Calu3 (cell line): ENCODE measurements around the gene TRPV5. TPM values are rescaled to one million over a fixed set of nuclear protein-coding genes. Genes with fewer than 3 reads are reported as not detected.

ENCODE experiments used
- BruUV-seq: library from RNA; stranded (reverse); fragments of 400-500 nt; replicated peaks from 2 replicates; lab custom pipeline; 2021; lab: Mats Ljungman, UMichigan
- CTCF ChIA-PET: fragments of 300-600 bp; sonication (Branson Sonifier 250); formaldehyde crosslinking; loops from one replicate; lab custom pipeline; 2022; ENCODE audit warnings: antibody characterized with exemption; lab: Charles Lee
- DNase-seq: peaks from one replicate; pipeline ENCODE4 v3.0.0; 2022
- H3K27ac Mint-ChIP-seq: one replicate; pipeline ENCODE4 v1.8.0; 2022; ENCODE audit warnings: mixed read lengths; ENCODE audit not compliant: unreplicated experiment
- H3K27me3 Mint-ChIP-seq: one replicate; pipeline ENCODE4 v1.8.0; 2022; ENCODE audit warnings: mixed read lengths; ENCODE audit not compliant: unreplicated experiment
- H3K36me3 Mint-ChIP-seq: one replicate; pipeline ENCODE4 v1.8.0; 2022; ENCODE audit warnings: mild to moderate bottlenecking, moderate library complexity, mixed read lengths; ENCODE audit not compliant: insufficient read depth, unreplicated experiment
- H3K4me1 Mint-ChIP-seq: one replicate; pipeline ENCODE4 v1.8.0; 2022; ENCODE audit warnings: mild to moderate bottlenecking, low read depth, mixed read lengths; ENCODE audit not compliant: unreplicated experiment
- H3K4me3 Mint-ChIP-seq: one replicate; pipeline ENCODE4 v1.8.0; 2022; ENCODE audit warnings: mild to moderate bottlenecking, low read depth, moderate library complexity, mixed read lengths; ENCODE audit not compliant: unreplicated experiment
- H3K9me3 Mint-ChIP-seq: one replicate; pipeline ENCODE4 v1.8.0; 2022; ENCODE audit warnings: low read depth, mixed read lengths; ENCODE audit not compliant: unreplicated experiment
- intact Hi-C: fragments of 100-400 bp; cut with micrococcal nuclease; formaldehyde crosslinking; loops from one replicate; pipeline ENCODE4 v1.10.0; 2022; ENCODE audit not compliant: unreplicated experiment
- total RNA-seq: library from RNA; stranded (reverse); gene quantifications from 2 replicates; pipeline ENCODE4 v1.2.3, GENCODE V29; 2022
- TF ChIP-seq, protein P1 (sequence below): fragments of 200-600 bp; IDR thresholded peaks from one replicate; pipeline ENCODE4 v1.8.0; 2022; ENCODE audit warnings: antibody characterized with exemption; ENCODE audit not compliant: unreplicated experiment

The TRPV5 gene
- total RNA-seq, 1 experiment from 2014 or later, result not detected

DNA sequence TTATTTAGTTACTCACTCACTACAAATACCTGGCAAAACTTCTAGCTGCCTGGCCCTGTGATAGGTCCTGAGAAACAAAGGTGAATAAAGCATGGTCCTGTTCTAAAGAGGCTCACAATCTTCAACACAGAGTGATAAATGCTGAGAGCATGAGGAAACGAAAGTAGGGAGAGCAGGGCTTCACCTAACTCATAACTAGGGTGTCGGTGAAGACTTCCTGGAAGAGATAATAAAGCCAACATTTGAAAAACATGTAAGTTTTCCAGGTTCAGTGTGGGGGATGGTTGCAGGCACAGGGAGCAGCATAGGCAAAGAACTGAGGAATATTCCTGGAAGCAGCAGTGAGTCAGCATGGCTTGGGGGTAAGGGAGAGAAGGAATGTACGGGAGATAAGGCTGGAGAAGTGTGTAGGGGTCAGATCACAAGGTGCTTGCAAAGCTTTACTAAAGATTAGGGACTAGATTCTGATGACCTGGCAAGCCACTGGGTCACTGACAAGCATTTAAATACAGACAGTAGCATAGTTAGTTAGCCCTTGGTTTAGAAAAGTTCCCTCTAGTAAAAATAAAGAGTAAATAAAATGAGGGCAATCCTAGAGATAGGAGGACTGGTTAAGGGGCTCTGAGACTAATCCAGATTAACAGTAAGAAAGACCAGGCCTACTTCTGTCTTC lies 23.5 kb upstream of the TRPV5 start:
- peak; percentile 19 for DNase-seq
- Mint-ChIP-seq H3K4me1 (peaks cover 20% of the 10 kb centered on the region), H3K9me3 (peaks cover 15% of the 10 kb centered on the region), H3K36me3 (no peaks in the 10 kb centered on the region), H3K4me3 (peak overlapping the region; percentile 9), H3K27me3 (peaks cover 53% of the 10 kb centered on the region), H3K27ac (peak overlapping the region; percentile 37)
- no TSS peak for BruUV-seq
- intact Hi-C loops, result no loop called here
- CTCF ChIA-PET, result interaction anchor here (1.0 to 1.4 kb wide), 5 partner anchors 10 to 91 kb away, joined by 3 to 4 read pairs (median 3); no protein-coding TSS in a partner anchor
- TF ChIP-seq, protein P1, sequence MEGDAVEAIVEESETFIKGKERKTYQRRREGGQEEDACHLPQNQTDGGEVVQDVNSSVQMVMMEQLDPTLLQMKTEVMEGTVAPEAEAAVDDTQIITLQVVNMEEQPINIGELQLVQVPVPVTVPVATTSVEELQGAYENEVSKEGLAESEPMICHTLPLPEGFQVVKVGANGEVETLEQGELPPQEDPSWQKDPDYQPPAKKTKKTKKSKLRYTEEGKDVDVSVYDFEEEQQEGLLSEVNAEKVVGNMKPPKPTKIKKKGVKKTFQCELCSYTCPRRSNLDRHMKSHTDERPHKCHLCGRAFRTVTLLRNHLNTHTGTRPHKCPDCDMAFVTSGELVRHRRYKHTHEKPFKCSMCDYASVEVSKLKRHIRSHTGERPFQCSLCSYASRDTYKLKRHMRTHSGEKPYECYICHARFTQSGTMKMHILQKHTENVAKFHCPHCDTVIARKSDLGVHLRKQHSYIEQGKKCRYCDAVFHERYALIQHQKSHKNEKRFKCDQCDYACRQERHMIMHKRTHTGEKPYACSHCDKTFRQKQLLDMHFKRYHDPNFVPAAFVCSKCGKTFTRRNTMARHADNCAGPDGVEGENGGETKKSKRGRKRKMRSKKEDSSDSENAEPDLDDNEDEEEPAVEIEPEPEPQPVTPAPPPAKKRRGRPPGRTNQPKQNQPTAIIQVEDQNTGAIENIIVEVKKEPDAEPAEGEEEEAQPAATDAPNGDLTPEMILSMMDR, result no peak

DNA sequence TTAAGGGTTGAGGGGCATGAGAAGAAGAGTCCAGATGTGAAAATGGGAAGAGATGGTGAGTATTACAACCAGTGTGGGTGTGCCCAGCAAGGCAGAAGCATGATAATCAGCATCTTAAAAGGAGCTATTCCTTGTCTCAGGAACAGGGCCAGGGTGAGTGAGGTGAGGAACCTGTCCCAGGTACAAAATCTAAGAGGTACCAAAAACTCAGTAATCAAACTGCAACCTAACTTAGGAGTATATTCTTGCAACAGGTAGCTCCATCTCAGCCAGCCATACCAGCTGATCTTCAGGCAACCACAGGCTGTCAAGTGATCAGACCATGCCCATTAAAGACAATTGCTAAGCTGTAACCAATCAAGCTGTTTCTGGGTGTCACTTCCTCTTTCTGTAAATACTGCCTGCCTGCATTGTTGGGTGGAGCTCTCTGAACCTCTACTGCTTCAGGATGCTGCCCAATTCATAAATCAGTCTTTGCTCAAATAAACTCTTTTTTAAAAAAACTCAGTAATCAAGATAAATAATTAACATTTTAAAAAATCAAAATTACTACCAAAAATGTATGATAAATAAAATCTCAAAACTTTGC lies 21.2 kb upstream of the TRPV5 start:
- Mint-ChIP-seq H3K4me1 (peaks cover 20% of the 10 kb centered on the region), H3K4me3 (no peak overlapping the region), H3K36me3 (no peaks in the 10 kb centered on the region), H3K9me3 (peaks cover 15% of the 10 kb centered on the region), H3K27ac (no peak overlapping the region), H3K27me3 (peaks cover 46% of the 10 kb centered on the region)
- intact Hi-C loops, result no loop called here
- no TSS peak for BruUV-seq
- TF ChIP-seq, protein P1, result no peak
- DNase-seq, result no peak
- CTCF ChIA-PET, result no interaction called here

DNA sequence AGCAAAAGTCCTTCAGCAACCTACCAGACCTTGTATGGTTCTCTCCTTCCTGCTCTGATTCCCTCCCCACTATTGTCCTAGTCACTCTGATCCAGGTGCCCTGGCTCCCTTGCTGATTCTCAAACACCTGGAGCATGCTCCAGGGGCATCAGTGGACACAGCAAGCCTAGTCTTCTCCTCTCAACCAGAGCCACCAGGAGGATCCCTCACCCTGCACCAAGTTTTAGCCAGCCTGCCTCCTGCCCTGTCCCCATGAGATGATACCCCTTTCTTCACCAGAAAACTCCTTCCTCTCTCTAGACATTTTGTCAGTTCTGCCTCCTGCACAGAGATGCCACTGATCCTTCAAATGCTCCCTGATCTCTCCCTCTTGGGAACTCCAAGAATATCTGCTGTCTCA lies 16.7 kb upstream of the TRPV5 start:
- Mint-ChIP-seq H3K27ac (no peak overlapping the region), H3K4me3 (no peak overlapping the region), H3K27me3 (peaks cover 70% of the 10 kb centered on the region), H3K9me3 (peaks cover 7% of the 10 kb centered on the region), H3K4me1 (no peaks in the 10 kb centered on the region), H3K36me3 (peaks cover under 1% of the 10 kb centered on the region)
- no TSS peak for BruUV-seq
- no peak for DNase-seq
- intact Hi-C loops, result no loop called here
- TF ChIP-seq, protein P1, result no peak
- CTCF ChIA-PET, result no interaction called here

DNA sequence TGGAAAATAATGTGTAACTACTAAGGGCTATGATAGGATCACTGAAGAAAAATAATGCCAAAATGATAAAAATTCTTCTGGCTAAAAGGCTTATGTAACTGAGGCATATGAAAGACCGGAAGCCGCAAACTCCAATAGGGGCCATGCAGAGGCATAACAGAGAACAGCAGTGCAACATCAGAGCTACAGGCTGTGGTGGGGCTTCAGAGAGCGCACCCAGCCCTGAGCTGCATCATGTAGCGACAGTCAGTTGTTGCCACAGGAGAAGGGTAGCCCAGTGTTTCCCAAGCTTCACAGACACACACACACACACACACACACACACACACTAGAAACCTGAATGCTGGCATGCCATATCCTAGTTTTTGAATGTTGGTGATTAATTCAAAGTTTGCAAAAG lies 15.1 kb upstream of the TRPV5 start:
- H3K9me3 Mint-ChIP-seq, result no peaks in the 10 kb centered on the region
- no TSS peak for BruUV-seq
- peaks cover 4% of the 10 kb centered on the region for H3K36me3 Mint-ChIP-seq
- DNase-seq, result no peak
- intact Hi-C loops, result no loop called here
- no peak overlapping the region for H3K27ac Mint-ChIP-seq
- CTCF ChIA-PET, result no interaction called here
- peaks cover 78% of the 10 kb centered on the region for H3K27me3 Mint-ChIP-seq
- H3K4me3 Mint-ChIP-seq, result no peak overlapping the region
- H3K4me1 Mint-ChIP-seq, result no peaks in the 10 kb centered on the region
- TF ChIP-seq, protein P1, result no peak
